ENCODE results near the gene RNF213.

Gene RNF213

DNA sequence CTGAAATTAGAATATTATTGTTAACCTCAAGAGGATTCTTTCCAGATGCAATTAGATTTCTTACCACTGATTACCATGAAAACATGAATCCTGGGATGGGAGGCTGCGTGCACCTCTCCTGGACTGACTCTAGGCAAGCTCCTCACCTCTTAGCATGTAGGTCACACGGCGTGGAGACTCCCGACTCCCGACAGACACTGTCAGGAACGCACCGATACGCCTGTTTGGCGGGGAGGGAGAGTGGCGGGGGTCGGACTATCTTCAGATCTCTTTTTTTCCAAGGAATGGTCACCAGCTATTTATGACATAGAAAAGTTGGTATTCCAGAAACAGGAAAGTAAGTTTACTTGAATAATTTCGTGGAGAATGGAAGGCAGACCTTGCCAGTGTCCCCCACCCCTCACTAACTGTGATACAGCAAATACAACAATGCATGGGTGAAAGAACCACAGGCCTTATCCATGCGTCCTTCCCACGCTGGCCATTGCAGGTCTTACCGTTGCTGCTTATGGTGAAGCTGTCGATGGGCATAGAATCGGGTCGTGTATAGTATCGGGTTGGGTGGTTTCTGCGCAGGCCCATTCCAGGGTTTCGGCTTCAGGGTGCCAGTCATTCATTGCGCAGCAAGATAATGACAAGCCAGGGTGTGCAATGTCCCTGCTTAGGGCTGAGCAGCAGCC, 91.7 kb downstream of the RNF213 start:
- DNase-seq, result no peak
- no peaks in the 10 kb centered on the region for H3K9me3 ChIP-seq (replicated peaks; ENCODE audit: insufficient read depth, low read length)
- no peaks in the 10 kb centered on the region for H3F3A ChIP-seq (ENCODE audit: insufficient read depth, low read length)
- no peak overlapping the region for H3K9ac ChIP-seq (ENCODE audit: low read length)
- TF ChIP-seq EZH2 (optimal IDR thresholded peaks at IDR 0.05; ENCODE audit: low read depth, low read length), result no peak
- TF ChIP-seq, protein P1, sequence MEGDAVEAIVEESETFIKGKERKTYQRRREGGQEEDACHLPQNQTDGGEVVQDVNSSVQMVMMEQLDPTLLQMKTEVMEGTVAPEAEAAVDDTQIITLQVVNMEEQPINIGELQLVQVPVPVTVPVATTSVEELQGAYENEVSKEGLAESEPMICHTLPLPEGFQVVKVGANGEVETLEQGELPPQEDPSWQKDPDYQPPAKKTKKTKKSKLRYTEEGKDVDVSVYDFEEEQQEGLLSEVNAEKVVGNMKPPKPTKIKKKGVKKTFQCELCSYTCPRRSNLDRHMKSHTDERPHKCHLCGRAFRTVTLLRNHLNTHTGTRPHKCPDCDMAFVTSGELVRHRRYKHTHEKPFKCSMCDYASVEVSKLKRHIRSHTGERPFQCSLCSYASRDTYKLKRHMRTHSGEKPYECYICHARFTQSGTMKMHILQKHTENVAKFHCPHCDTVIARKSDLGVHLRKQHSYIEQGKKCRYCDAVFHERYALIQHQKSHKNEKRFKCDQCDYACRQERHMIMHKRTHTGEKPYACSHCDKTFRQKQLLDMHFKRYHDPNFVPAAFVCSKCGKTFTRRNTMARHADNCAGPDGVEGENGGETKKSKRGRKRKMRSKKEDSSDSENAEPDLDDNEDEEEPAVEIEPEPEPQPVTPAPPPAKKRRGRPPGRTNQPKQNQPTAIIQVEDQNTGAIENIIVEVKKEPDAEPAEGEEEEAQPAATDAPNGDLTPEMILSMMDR (IDR thresholded peaks at IDR 0.05; ENCODE audit: low read length), result no peak
- no peak for TF ChIP-seq EZH2phosphoT487 (IDR thresholded peaks at IDR 0.05; ENCODE audit: low read length)
- no peaks in the 10 kb centered on the region for H3K27me3 ChIP-seq (replicated peaks; ENCODE audit: insufficient read depth, low read length)
- no peak overlapping the region for H2AFZ ChIP-seq (ENCODE audit: low read length)
- no peaks in the 10 kb centered on the region for H3K9me2 ChIP-seq (replicated peaks; ENCODE audit: insufficient read depth, low read length)
- H4K20me1 ChIP-seq (ENCODE audit: insufficient read depth, low read length), result no peaks in the 10 kb centered on the region
- H3K4me3 ChIP-seq (ENCODE audit: low read length), result no peak overlapping the region
- no peaks in the 10 kb centered on the region for H3K4me1 ChIP-seq (ENCODE audit: low read length)
- no peak overlapping the region for H3K27ac ChIP-seq (ENCODE audit: low read length)
- H3K36me3 ChIP-seq (replicated peaks; ENCODE audit: insufficient read depth, low read length), result 0 out of 2 replicates have a peak, but pooled peaks cover 7% of the 10 kb centered on the region
- no peak overlapping the region for H3K4me2 ChIP-seq (ENCODE audit: low read depth, low read length)
- no peaks in the 10 kb centered on the region for H3K79me2 ChIP-seq (ENCODE audit: low read length)

DNA sequence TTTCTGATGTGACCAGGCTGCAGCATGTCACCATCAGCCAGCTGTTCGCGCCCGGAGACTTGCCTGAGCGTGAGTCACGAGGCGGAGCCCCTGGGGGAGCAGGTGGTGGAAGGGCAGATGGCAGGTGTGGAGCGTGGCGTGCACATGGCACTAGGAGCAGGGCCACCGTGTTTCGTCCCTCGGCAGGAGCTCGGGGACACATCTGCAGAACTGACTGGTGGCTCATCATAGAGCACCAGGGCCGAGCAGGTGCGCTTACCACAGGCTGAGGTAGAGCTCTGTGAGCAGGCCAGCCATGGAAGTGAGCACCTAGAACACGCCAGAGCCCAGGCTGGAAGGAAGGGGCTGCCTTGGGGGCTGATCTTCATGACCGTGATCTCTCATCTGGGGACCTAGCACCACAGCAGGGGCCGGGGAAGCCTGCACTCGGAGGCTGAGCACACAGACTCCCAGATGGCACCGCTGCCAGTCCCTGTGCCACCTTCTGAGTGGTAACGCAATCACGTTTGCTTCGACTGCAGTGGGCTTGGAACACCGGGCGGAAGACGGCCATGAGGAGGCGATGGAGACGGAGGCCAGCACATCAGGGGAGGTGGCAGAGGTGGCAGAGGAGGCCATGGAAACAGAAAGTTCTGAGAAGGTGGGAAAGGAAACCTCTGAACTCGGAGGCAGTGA, 92.5 kb downstream of the RNF213 start:
- H3K4me3 ChIP-seq (ENCODE audit: low read length), result no peak overlapping the region
- no peak overlapping the region for H3K9ac ChIP-seq (ENCODE audit: low read length)
- H3K4me2 ChIP-seq (ENCODE audit: low read depth, low read length), result no peak overlapping the region
- H3K36me3 ChIP-seq (replicated peaks; ENCODE audit: insufficient read depth, low read length), result 0 out of 2 replicates have a peak, but pooled peaks cover 6% of the 10 kb centered on the region
- no peak overlapping the region for H3K27ac ChIP-seq (ENCODE audit: low read length)
- H2AFZ ChIP-seq (ENCODE audit: low read length), result no peak overlapping the region
- no peaks in the 10 kb centered on the region for H3K79me2 ChIP-seq (ENCODE audit: low read length)
- TF ChIP-seq EZH2phosphoT487 (IDR thresholded peaks at IDR 0.05; ENCODE audit: low read length), result no peak
- no peak for TF ChIP-seq EZH2 (optimal IDR thresholded peaks at IDR 0.05; ENCODE audit: low read depth, low read length)
- TF ChIP-seq, protein P1 (IDR thresholded peaks at IDR 0.05; ENCODE audit: low read length), result no peak
- no peaks in the 10 kb centered on the region for H3K27me3 ChIP-seq (replicated peaks; ENCODE audit: insufficient read depth, low read length)
- H3K9me3 ChIP-seq (replicated peaks; ENCODE audit: insufficient read depth, low read length), result no peaks in the 10 kb centered on the region
- H3F3A ChIP-seq (ENCODE audit: insufficient read depth, low read length), result no peaks in the 10 kb centered on the region
- no peaks in the 10 kb centered on the region for H3K4me1 ChIP-seq (ENCODE audit: low read length)
- no peak for DNase-seq
- H4K20me1 ChIP-seq (ENCODE audit: insufficient read depth, low read length), result no peaks in the 10 kb centered on the region
- H3K9me2 ChIP-seq (replicated peaks; ENCODE audit: insufficient read depth, low read length), result no peaks in the 10 kb centered on the region

DNA sequence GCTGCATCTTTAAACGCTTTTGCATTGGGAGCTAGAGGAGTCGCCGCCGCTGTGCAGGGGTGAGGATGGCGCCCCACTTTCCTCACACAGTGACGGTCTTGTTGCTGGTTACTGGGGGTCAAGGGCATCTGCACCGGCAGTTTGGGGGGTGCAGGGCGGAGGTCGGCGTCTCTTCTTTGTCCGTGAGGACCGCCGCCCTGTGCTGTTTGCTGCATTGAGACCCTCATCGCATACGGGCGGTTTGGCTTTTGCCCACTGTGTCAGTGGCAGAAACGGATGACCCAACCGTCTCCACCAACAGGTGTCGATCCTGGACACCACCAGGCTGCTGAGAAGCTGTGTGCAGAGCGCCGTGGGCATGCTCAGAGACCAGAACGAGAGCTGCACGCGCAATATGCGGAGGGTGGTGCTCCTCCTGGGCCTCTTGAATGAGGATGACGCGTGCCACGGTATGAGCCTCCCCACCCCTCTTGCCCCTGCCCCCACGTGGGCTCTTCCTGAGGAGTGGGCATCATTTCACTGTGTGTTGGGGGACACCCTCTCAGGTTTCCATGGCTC, 93.1 kb downstream of the RNF213 start:
- Histone ChIP-seq H3K4me2 (ENCODE audit: low read depth, low read length) (no peak overlapping the region), H3K79me2 (ENCODE audit: low read length) (no peaks in the 10 kb centered on the region), H2AFZ (ENCODE audit: low read length) (no peak overlapping the region), H3K36me3 (replicated peaks; ENCODE audit: insufficient read depth, low read length) (0 out of 2 replicates have a peak, but pooled peaks cover 8% of the 10 kb centered on the region), H3K9ac (ENCODE audit: low read length) (no peak overlapping the region), H3K4me1 (ENCODE audit: low read length) (no peaks in the 10 kb centered on the region), H3K27me3 (replicated peaks; ENCODE audit: insufficient read depth, low read length) (no peaks in the 10 kb centered on the region), H3F3A (ENCODE audit: insufficient read depth, low read length) (no peaks in the 10 kb centered on the region), H3K9me2 (replicated peaks; ENCODE audit: insufficient read depth, low read length) (no peaks in the 10 kb centered on the region), H3K9me3 (replicated peaks; ENCODE audit: insufficient read depth, low read length) (no peaks in the 10 kb centered on the region), H3K27ac (ENCODE audit: low read length) (no peak overlapping the region), H3K4me3 (ENCODE audit: low read length) (no peak overlapping the region), H4K20me1 (ENCODE audit: insufficient read depth, low read length) (no peaks in the 10 kb centered on the region)
- TF ChIP-seq, protein P1 (IDR thresholded peaks at IDR 0.05; ENCODE audit: low read length), result no peak
- TF ChIP-seq EZH2 (optimal IDR thresholded peaks at IDR 0.05; ENCODE audit: low read depth, low read length) (no peak), EZH2phosphoT487 (IDR thresholded peaks at IDR 0.05; ENCODE audit: low read length) (no peak)
- no peak for DNase-seq
